ENCODE measurements around the gene TCEA2.

DNA sequence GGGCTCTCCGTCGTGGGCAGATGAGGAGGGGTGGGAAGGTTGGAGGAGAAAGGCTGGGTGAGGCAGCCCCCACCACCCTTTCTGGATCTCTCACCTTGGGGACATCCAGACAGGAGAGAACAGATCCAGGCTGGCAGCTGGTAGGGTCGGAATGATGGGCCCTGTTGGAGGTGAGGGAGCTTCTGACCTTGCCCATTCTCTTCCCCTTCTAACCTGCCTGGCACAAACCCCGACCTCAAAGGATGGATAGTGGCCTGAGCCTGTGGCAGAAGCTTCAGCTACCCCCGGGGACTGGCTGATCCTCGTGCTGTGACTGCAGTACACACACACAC is 50.4 kb downstream of the TCEA2 start:
- TF ChIP-seq, protein P1, sequence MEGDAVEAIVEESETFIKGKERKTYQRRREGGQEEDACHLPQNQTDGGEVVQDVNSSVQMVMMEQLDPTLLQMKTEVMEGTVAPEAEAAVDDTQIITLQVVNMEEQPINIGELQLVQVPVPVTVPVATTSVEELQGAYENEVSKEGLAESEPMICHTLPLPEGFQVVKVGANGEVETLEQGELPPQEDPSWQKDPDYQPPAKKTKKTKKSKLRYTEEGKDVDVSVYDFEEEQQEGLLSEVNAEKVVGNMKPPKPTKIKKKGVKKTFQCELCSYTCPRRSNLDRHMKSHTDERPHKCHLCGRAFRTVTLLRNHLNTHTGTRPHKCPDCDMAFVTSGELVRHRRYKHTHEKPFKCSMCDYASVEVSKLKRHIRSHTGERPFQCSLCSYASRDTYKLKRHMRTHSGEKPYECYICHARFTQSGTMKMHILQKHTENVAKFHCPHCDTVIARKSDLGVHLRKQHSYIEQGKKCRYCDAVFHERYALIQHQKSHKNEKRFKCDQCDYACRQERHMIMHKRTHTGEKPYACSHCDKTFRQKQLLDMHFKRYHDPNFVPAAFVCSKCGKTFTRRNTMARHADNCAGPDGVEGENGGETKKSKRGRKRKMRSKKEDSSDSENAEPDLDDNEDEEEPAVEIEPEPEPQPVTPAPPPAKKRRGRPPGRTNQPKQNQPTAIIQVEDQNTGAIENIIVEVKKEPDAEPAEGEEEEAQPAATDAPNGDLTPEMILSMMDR (IDR thresholded peaks at IDR 0.05) = no peak
- no peak for TF ChIP-seq POLR2AphosphoS5 (IDR thresholded peaks at IDR 0.05; ENCODE audit: low read depth, low read length)
- TF ChIP-seq, protein P2, sequence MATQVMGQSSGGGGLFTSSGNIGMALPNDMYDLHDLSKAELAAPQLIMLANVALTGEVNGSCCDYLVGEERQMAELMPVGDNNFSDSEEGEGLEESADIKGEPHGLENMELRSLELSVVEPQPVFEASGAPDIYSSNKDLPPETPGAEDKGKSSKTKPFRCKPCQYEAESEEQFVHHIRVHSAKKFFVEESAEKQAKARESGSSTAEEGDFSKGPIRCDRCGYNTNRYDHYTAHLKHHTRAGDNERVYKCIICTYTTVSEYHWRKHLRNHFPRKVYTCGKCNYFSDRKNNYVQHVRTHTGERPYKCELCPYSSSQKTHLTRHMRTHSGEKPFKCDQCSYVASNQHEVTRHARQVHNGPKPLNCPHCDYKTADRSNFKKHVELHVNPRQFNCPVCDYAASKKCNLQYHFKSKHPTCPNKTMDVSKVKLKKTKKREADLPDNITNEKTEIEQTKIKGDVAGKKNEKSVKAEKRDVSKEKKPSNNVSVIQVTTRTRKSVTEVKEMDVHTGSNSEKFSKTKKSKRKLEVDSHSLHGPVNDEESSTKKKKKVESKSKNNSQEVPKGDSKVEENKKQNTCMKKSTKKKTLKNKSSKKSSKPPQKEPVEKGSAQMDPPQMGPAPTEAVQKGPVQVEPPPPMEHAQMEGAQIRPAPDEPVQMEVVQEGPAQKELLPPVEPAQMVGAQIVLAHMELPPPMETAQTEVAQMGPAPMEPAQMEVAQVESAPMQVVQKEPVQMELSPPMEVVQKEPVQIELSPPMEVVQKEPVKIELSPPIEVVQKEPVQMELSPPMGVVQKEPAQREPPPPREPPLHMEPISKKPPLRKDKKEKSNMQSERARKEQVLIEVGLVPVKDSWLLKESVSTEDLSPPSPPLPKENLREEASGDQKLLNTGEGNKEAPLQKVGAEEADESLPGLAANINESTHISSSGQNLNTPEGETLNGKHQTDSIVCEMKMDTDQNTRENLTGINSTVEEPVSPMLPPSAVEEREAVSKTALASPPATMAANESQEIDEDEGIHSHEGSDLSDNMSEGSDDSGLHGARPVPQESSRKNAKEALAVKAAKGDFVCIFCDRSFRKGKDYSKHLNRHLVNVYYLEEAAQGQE (IDR thresholded peaks at IDR 0.05; ENCODE audit: insufficient read depth in 1 of 2, low read depth in 2 of 2, low read length in 1 of 2) = no peak

Measured in Panc1 (cell line).